Coronary artery (tissue), 2 donors: ENCODE data around the gene KHDRBS2.

Experiments
- DNase-seq: peaks from one replicate; pipeline ENCODE4 v3.0.0-alpha.2; 2017; ENCODE audit warnings: low spot score
- H3K27ac ChIP-seq, 2 donors: fragments of 200-600 bp; sonication (generic); one replicate each; pipeline ENCODE4 v1.5.1; 2016 to 2019
- H3K4me3 ChIP-seq: fragments of 200-600 bp; sonication (generic); 2 replicates; pipeline ENCODE4 v1.5.1; 2016; ENCODE audit warnings: mild to moderate bottlenecking, moderate library complexity
- CTCF ChIP-seq: fragments of 200-600 bp; sonication (generic); IDR thresholded peaks from one replicate; pipeline ENCODE4 v1.5.1; 2019; ENCODE audit warnings: antibody characterized with exemption

The KHDRBS2 gene

DNA sequence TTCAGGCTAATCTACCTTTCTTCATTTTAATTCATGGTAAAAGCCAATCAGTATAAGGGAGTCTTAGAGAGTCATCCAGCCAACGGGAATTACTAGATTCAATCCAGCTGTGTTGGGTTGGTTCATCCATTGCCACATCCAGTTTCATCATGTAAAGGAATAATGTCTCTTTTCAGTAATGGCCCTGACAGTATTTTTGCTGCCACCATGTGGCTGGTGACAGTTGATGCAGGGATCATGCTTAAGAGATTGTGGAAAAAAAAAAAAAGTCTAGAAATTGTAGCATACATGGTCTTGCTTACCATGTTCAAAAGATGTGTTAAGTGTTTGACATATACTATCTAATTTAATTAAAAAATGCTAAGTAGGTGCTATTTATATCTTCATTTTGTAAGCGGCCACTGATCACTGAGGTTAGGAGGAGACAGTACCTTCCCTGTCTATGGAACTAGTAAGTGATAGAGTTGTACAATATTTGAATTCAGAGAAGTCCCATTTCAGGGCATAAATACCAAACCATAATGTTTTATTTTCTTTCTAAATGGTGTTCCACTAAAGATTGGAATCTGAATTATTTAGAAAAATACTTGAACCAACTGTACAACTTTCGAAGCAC is 135.9 kb downstream of the KHDRBS2 start:
- TF ChIP-seq CTCF, result no peak
- no peak for DNase-seq
- no peak overlapping the region for H3K4me3 ChIP-seq
- H3K27ac ChIP-seq, result no peak overlapping the region

- no peak overlapping the region for H3K27ac ChIP-seq
- no peak for DNase-seq
- no peak for TF ChIP-seq CTCF
- H3K4me3 ChIP-seq, result no peak overlapping the region
Observed at GRCh38 chr6:62146954-62147853, 138.8 kb downstream of the KHDRBS2 start.

DNA sequence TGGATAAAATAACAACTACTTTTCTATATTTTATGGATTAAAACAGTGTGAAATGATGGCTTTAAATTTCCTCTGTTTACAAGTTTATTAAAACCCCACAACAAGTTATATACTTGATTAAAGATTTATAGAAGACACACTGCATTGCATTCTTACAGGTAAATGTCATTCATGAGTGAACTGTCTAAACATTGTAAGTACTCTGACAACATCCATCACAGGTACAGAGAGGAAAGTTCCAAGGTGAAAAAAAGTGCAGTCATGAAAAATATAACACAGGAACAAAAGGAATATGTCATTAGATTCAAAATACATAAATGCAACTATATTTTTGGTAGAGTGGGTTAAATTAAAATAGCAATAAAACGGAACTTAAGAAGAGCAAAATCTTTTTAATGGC is 156.9 kb downstream of the KHDRBS2 start:
- no peak for TF ChIP-seq CTCF
- H3K4me3 ChIP-seq, result no peak overlapping the region
- H3K27ac ChIP-seq, result no peak overlapping the region
- no peak for DNase-seq

DNA sequence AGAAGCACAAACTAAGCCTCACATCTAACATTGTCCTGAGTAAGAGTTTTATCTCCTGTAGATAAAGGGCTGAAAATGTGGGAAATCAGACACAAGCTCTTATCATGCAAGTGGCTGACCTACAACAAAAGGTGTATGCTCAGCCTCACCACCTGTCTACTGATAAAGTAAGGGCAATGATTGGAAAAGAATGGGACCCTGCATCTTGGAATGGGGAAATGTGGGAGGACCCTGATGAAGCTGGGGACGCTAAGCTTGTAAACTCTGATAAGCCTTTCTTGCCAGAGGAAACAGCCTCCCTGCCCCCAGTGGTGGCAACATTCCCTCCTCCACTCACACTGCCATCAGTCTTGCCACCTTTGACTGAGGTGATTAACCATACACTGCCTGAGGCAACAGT is 166.6 kb downstream of the KHDRBS2 start:
- H3K4me3 ChIP-seq, result no peak overlapping the region
- no peak overlapping the region for H3K27ac ChIP-seq
- DNase-seq, result no peak
- no peak for TF ChIP-seq CTCF

DNA sequence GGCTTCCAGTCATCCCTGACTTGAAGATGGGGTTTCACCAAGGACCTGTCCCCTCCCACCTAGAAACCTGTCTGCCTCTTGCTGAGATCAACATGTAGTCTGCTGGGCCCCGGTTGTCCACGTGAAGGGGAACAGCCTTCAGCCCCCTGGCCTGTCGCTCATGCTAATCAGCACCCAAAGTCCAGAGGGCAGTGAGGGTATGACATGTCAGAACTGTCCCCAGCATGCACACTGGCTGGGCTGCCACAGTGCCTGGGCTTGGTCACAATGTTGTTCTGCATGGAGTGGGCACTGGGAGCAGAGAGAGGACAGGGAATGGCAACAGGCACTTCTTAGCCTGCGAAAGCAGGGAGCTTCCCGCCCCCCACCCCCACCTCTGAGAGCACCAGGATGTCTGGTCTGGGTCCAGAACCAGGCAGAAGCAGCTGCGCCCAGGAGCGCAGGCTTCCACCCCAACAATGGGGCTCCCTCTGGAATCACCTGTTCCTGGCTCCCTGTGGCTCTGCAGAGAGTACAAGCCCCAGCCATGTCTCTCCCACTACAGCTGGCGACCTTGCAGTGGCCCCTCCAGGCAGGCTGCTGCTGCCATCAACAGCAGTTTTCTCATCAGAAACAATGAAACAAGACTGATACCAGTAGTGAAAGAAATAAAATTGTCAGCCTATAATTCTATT is 182.7 kb downstream of the KHDRBS2 start:
- no peak for TF ChIP-seq CTCF
- Histone ChIP-seq H3K4me3 (no peak overlapping the region), H3K27ac (no peak overlapping the region)
- DNase-seq, result no peak

GRCh38 chr6:62102387-62102786 is 183.6 kb downstream of the KHDRBS2 start:
- Histone ChIP-seq H3K27ac (no peak overlapping the region), H3K4me3 (no peak overlapping the region)
- no peak for TF ChIP-seq CTCF
- no peak for DNase-seq
